CD4-positive, alpha-beta T cell treated with Interleukin-6 at 100 ng/mL for 8 hours (primary cell): ENCODE results near the gene IGF2.
"Not testable (repeated sequence)": the region's sequence is repeated elsewhere in the genome, so short reads cannot be mapped to it uniquely, and the experiment has no call there.

Experiments
- DNase-seq: peaks from one replicate; pipeline ENCODE4 v3.0.0-alpha.2; 2020; ENCODE audit warnings: mixed read lengths, low spot score

The IGF2 gene

GRCh38 chr11:2136209-2136951, 2.8 kb downstream of the IGF2 start:
- DNase-seq = no peak

- DNase-seq = no peak
These were observed 3.5 kb downstream of the IGF2 start for GRCh38 chr11:2135648-2136201.

DNA sequence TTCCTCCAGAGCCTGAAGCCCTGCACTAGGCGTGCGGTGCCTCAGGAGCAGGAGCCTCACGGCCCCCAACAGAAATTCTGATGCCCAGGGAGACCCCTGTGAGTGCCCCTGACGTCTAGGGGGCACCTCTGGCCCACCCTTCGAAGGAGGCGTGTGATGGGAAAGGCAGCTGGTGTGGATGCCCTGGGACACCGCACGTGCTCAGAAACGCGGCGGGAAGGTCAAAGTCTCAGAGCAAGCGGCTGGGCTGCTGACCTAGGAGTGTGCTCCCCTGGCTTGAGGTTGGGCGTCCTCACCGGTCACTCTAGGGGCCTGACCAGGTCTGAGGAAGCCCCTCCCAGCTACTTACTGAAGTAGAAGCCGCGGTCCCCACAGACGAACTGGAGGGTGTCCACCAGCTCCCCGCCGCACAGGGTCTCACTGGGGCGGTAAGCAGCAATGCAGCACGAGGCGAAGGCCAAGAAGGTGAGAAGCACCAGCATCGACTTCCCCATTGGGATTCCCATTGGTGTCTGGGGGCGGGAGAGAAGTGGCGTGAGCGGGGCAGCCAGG, 4.1 kb downstream of the IGF2 start:
- DNase-seq = no peak

- DNase-seq = no peak
These were observed 4.9 kb downstream of the IGF2 start for GRCh38 chr11:2134022-2135010.

GRCh38 chr11:2133241-2134021, 5.8 kb downstream of the IGF2 start:
- DNase-seq = no peak

DNA sequence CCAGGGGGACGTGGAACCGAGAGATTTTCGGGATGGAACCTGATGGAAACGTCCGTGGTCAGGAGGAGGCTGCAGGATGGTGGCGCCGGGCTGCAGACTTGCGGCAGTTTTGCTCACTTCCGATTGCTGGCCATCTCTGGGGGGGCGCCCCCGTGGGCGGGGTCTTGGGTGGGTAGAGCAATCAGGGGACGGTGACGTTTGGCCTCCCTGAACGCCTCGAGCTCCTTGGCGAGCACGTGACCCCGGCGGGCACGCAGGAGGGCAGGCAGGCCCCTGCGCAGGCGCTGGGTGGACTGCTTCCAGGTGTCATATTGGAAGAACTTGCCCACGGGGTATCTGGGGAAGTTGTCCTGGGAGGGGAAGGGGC, 6.3 kb downstream of the IGF2 start:
- DNase-seq = no peak

DNA sequence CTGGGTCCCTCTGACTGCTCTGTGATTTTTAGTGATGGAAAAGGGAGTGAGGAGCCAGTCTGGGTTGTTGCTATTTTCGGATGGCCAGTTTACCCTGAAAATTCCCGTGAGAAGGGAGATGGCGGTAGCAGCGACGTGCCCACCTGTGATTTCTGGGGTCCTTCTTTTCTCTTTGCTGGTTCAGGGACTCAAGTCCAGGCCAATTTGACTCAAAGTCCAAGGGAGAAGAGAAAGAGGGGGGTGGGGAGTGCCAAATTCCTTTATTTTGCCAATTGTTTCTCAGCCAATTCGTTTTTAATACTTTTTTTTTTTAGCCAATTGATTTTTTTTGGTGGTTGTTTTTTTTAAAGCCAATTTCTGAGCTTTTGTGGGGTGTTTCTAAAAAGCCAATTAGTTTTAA, 6.9 kb downstream of the IGF2 start:
- DNase-seq = no peak

DNA sequence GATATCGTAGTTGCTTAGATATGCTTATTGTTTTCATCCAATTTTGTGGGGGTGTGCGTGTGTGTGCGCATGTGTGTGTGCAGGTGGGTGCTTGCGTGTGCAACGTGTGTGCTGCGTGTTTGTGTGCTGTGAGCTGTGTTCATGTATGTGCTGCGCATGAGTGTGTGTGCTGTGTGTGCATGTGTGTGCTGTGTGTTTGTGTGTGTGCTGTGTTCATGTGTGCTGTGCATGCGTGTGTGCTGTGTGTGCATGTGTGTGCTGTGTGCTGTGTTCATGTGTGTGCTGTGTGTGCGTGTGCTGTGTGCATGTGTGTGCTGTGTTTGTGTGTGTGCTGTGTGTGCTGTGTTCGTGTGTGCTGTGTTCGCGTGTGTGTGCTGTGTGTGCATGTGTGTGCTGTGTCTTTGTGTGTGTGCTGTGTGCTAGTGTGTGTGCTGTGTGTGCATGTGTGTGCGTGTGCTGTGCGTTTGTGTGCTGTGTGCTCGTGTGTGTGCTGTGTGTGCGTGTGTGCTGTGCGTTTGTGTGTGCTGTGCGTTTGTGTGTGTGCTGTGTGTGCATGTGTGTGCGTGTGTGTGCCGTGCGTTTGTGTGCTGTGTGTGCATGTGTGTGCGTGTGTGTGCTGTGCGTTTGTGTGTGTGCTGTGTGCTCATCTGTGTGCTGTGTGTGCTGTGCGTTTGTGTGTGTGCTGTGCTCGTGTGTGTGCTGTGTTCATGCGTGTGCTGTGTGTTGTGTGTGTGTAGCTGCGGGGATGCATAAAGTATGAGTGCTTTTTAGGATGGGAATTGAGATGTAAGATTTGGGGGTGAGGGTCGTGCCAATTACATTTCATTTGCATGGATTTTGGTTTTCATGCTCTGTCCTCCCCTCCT, 7.6 kb downstream of the IGF2 start:
- no peak for DNase-seq

DNA sequence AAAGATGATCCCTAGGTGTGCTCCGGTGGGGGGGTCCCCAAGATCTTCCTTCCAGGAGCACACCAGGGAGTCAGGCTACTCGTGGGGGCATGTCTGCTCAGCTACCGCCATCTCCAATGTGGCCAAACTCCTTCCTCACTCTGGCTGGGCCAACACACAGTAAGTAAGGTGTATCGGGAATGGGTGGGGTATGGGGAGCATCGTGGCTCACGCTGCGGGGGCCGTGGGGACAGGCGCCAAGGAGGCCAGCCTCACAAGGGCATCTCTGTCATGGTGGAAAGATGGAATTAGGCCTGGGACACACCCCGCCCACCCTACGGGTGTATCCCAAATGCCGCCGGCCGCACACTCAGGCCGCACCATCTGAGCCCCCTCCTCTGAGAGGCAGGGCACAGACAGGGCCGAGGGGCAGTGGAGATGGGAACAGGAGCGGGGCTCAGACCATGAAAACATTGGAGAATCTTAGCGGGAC, 8.3 kb downstream of the IGF2 start:
- no peak for DNase-seq

- DNase-seq = no peak
These were observed 9.4 kb downstream of the IGF2 start for GRCh38 chr11:2129699-2130366.

- DNase-seq = no peak
These were observed 9.9 kb downstream of the IGF2 start for GRCh38 chr11:2129308-2129698.

DNA sequence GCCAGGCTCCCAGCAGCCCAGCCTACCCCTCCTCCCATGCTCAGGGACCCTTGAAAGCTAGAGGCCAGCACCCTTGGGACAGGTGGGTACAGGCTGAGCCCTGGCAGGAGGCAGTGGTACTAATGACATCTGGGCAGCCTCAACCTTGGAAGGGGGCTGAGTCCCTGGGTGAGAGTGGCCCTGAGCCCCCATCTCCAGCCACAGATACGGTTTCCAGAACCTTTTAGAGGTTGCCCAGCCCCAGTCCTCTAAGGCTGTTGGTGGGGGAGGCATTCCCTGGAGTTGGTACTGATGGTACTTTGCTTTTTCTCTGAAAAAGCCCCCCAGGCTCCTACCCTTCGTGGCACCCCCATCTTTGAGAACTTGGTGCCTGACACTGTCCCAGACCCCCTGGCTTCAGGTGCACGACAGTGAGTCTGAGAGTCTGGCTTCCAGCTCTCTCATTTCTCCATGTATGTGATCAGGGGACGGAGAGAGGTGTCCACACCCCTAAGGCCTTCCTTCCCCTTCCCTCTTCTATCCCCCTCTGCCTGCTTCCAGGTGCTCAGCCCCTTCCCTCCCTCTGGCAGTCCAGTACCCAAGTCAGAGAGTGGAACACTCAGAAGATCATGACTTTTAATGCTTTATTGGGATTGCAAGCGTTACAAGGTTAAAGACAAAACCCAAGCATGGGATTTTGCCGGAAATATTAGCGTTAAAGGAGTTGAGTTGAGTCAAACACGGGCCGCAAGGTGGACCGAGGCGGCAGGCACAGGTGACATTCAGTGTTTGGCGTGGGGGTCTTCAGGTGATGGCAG, 10.5 kb downstream of the IGF2 start:
- no peak for DNase-seq

DNA sequence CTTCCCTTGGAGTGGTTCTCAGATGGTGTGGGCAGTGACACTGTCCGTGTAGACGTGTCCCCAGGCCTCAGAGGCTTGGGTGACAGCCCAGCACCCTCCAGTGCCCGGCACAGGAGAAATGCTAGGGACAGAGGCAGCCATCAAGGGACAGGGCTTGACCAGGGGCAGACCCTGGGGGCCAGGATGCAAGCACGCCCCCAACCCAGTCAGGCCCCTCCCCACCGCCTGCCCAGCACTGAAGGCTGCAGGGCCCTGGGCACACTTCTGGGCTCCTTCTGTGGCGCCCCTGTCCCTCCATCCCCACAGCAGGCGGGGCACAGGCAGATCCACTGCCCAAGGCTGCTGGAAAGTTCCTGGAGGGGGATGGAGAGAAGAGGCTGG, 11.1 kb downstream of the IGF2 start:
- no peak for DNase-seq

- DNase-seq = no peak
These were observed 11.6 kb downstream of the IGF2 start for GRCh38 chr11:2127482-2128129.

- no peak for DNase-seq
These were observed 12.6 kb downstream of the IGF2 start for GRCh38 chr11:2126520-2127085.

DNA sequence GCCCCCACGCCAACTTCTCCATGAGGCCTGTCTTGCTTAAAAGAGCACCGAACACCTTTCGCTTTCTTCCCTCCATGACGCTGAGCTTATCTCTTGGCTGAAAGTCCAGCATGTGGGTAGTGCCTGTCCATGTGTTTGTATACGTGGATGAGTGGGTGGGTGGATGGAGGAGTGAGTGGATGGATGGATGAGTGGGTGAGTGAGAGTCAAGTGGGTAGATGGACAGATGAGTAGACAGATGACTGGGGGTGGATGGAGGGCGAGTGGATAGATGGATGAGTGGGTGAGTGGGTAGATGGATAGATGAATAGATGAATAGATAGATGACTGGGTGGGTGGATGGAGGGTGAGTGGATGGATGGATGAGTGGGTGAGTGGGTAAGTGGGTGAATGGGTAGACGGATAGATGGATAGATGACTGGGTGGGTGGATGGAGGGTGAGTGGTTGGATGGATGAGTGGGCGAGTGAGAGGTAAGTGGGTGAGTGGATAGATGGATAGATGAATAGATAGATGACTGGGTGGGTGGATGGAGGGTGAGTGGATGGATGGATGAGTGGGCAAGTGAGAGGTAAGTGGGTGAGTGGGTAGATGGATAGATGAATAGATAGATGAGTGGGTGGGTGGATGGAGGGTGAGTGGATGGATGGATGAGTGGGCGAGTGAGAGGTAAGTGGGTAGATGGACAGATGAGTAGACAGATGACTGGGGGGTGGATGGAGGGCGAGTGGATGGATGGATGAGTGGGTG, 14.3 kb downstream of the IGF2 start:
- DNase-seq = not testable (repeated sequence)

- no peak for DNase-seq
These were observed 15.6 kb downstream of the IGF2 start for GRCh38 chr11:2123628-2123960.
